Ovary (tissue), 9 donors: ENCODE measurements around the gene GREM1. TPM values are rescaled to one million over a fixed set of nuclear protein-coding genes. Genes with fewer than 3 reads are reported as not detected.

Experiments
- DNase-seq, 5 donors: peaks; one replicate each; pipeline ENCODE4 v3.0.0-alpha.2; 2019 to 2020
- H3K27ac ChIP-seq, 2 donors: fragments of 200-600 bp; one replicate each; pipeline versions ENCODE4 v1.5.1 to v1.8.0; 2019 to 2022
- H3K27me3 ChIP-seq: fragments of 200-600 bp; one replicate; pipeline ENCODE4 v1.8.0; 2022
- H3K36me3 ChIP-seq: fragments of 200-600 bp; sonication (generic); one replicate; pipeline ENCODE4 v1.5.1; 2019
- H3K4me1 ChIP-seq: one replicate; pipeline ENCODE4 v1.8.1; 2013; ENCODE audit warnings: mild to moderate bottlenecking, moderate library complexity; ENCODE audit not compliant: insufficient read depth
- H3K4me3 ChIP-seq: fragments of 200-600 bp; sonication (generic); one replicate; pipeline ENCODE4 v1.5.1; 2017
- H3K9me3 ChIP-seq, 2 donors: fragments of 200-600 bp in 1 of 2; sonication (generic) in 1 of 2; one replicate each; pipeline versions ENCODE4 v1.5.1 to v1.8.1; 2013 to 2019; ENCODE audit warnings: mild to moderate bottlenecking in 1 of 2, moderate library complexity in 1 of 2
- CTCF ChIP-seq, 3 donors: fragments of 450-650 bp in 2 of 3; fragments of 200-600 bp in 1 of 3; IDR thresholded peaks; one replicate each; pipeline versions ENCODE4 v1.5.1 to v1.8.0; 2016 to 2022; ENCODE audit warnings: antibody characterized with exemption in 3 of 3, mild to moderate bottlenecking in 1 of 3
- EP300 ChIP-seq: sonication (generic); formaldehyde crosslinking; IDR thresholded peaks from one replicate; pipeline ENCODE4 v1.6.1; 2017; ENCODE audit warnings: antibody characterized with exemption
- POLR2A ChIP-seq: fragments of 450-650 bp; IDR thresholded peaks from one replicate; pipeline ENCODE4 v1.6.1; 2017; ENCODE audit warnings: antibody characterized with exemption, mild to moderate bottlenecking, moderate library complexity
- WGBS, 3 donors: extraction: QIAGEN DNeasy Blood & Tissue Kit in 1 of 3; methylation state at CpG; one replicate each; pipeline versions ENCODE4 v1.1.5 to v1.1.7; 2013 to 2017; 5-methylcytosine and 5-hydroxymethylcytosine counted together
- intact Hi-C, 4 donors: fragments of 100-400 bp; cut with DNase I; formaldehyde crosslinking; loops; one replicate each; pipeline versions ENCODE4 v1.11.0 to v1.15.1; 2022 to 2023
- polyA plus RNA-seq, 2 donors: library from polyadenylated mRNA; stranded (reverse); fragments of 200-250 nt in 1 of 2; fragments of 350-450 nt in 1 of 2; fragmentation: Illumina TruSeq in 1 of 2; extraction: RNeasy Lipid Tissue Mini Kit (QIAGEN cat#74804) in 1 of 2; gene quantifications; one replicate each; pipeline ENCODE4 v1.2.3, GENCODE V29; 2013 to 2014
- total RNA-seq, 7 donors: library from RNA; depleted of rRNA in 2 of 7; stranded (reverse); fragments of >200 nt in 2 of 7; fragmentation: NEBNext Ultra II Directional in 3 of 7; extraction: Animal tissue kit (Norgen Biotek cat#: 25700) in 3 of 7; gene quantifications; one replicate each; pipeline versions ENCODE4 v1.1.0 to v1.2.4, GENCODE V29; 2016 to 2023
- donor health status: DM: no; HTN: no; CAD: no; lungs with moderate emphysema.
- donor health status: DM: no; HTN: no; CAD: no.
- donor health status: Bipolar disorder and iron deficiency.
- donor health status: DM: yes; HTN: yes; CAD: no.
- donor health status: DM: no; HTN: no; CAD: no.
- donor health status: DM: yes; HTN: yes; CAD: no.

The GREM1 gene
- total and polyA plus RNA-seq, 9 donors = 0.11 to 10.9 (median 0.49) TPM; not detected in 3

GRCh38 chr15:32671339-32672325, 46.2 kb upstream of the GREM1 start:
- Histone ChIP-seq H3K27me3 (no peaks in the 10 kb centered on the region), H3K4me1 (peaks cover 4% of the 10 kb centered on the region), H3K36me3 (no peaks in the 10 kb centered on the region), H3K27ac (no peak overlapping the region), H3K9me3 (no peaks in the 10 kb centered on the region), H3K4me3 (no peak overlapping the region)
- WGBS, 3 donors = 94 to 95% (median 94%) methylated on average over 29 of the region's 29 CpGs
- no peak for DNase-seq
- intact Hi-C loops = no loop called here
- TF ChIP-seq POLR2A (no peak), CTCF (IDR thresholded peaks at IDR 0.05) (no peak), EP300 (no peak)

DNA sequence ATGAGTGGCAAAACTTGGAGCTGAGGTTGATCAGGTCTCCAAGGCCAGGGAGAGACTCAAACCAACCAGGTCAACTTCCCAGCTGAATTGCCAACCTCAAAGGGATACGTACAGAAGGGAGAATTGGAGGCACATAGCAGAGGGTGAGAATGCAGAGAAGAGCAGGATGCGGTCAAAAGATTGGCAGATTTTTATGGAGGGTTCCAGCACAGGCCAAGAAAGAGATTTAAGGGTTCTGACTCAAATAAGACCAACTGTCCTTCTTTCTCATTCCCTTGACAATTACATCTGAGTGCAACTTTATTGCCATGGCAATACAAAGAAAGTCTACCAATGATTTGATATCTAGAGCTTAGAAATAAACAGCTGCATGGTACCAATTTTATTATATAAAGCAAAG, 43.1 kb upstream of the GREM1 start:
- Histone ChIP-seq H3K4me1 (peaks cover 4% of the 10 kb centered on the region), H3K27ac (no peak overlapping the region), H3K9me3 (no peaks in the 10 kb centered on the region), H3K36me3 (no peaks in the 10 kb centered on the region), H3K27me3 (no peaks in the 10 kb centered on the region), H3K4me3 (no peak overlapping the region)
- 95 to 97% (median 97%) methylated on average over 2 of the region's 2 CpGs for WGBS, 3 donors
- TF ChIP-seq POLR2A = no peak
- intact Hi-C loops = no loop called here
- DNase-seq = no peak

GRCh38 chr15:32675466-32675865, 42.3 kb upstream of the GREM1 start:
- 62 to 74% (median 68%) methylated on average over 6 of the region's 6 CpGs for WGBS, 3 donors
- no peak for TF ChIP-seq EP300
- no peak for TF ChIP-seq POLR2A
- TF ChIP-seq CTCF (IDR thresholded peaks at IDR 0.05) = no peak
- no peak for DNase-seq
- Histone ChIP-seq H3K36me3 (no peaks in the 10 kb centered on the region), H3K4me1 (no peaks in the 10 kb centered on the region), H3K27me3 (no peaks in the 10 kb centered on the region), H3K27ac (no peak overlapping the region), H3K4me3 (no peak overlapping the region), H3K9me3 (no peaks in the 10 kb centered on the region)
- intact Hi-C loops = no loop called here

DNA sequence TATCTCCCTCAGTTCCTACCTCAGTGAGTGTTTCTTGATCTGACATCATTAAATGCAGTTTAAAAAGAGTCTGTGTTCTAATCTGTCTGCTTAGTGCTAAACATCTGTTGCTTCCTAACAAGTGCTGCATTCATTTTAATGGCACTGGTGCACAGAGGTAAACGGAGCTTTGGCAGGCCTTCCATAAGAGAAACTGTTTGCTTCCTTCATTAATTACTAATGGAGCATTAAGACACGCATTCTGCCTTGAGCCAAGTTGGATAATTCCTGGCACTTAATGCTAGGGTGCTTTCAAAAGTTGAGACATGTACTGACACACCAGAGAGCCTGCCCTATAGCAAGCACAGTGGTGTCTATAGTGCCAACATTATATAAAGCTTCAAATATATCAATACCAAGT, 41.6 kb upstream of the GREM1 start:
- Histone ChIP-seq H3K36me3 (no peaks in the 10 kb centered on the region), H3K9me3 (no peaks in the 10 kb centered on the region), H3K27me3 (no peaks in the 10 kb centered on the region), H3K4me1 (no peaks in the 10 kb centered on the region), H3K4me3 (no peak overlapping the region), H3K27ac (no peak overlapping the region)
- no peak for DNase-seq
- WGBS, 3 donors = 70 to 75% (median 74%) methylated on average over 2 of the region's 2 CpGs
- intact Hi-C loops = no loop called here
- TF ChIP-seq EP300 (no peak), CTCF (IDR thresholded peaks at IDR 0.05) (no peak), POLR2A (no peak)

GRCh38 chr15:32677238-32677750, 40.5 kb upstream of the GREM1 start:
- 86 to 89% (median 89%) methylated on average over 5 of the region's 5 CpGs for WGBS, 3 donors
- Histone ChIP-seq H3K4me1 (no peaks in the 10 kb centered on the region), H3K9me3 (no peaks in the 10 kb centered on the region), H3K4me3 (no peak overlapping the region), H3K27me3 (no peaks in the 10 kb centered on the region), H3K27ac (no peak overlapping the region), H3K36me3 (no peaks in the 10 kb centered on the region)
- intact Hi-C loops = no loop called here
- TF ChIP-seq POLR2A (no peak), CTCF (IDR thresholded peaks at IDR 0.05) (no peak), EP300 (no peak)
- no peak for DNase-seq
